CD4-positive, alpha-beta T cell (primary cell): ENCODE results near the gene PACSIN2. TPM values are rescaled to one million over a fixed set of nuclear protein-coding genes. Genes with fewer than 3 reads are reported as not detected.

Source experiments
- ATAC-seq: fragments of 200-7000 bp; cut with Tn5 transposase; one replicate; pipeline ENCODE4 v1.10.0; 2022; ENCODE audit warnings: mild to moderate bottlenecking; ENCODE audit not compliant: poor library complexity
- CTCF ChIA-PET: fragments of 350-600 bp; sonication (Branson Sonifier 250); formaldehyde crosslinking; loops from one replicate; lab custom pipeline; 2021; ENCODE audit warnings: antibody characterized with exemption, inconsistent platforms; lab: Charles Lee
- POLR2A ChIA-PET: fragments of 350-600 bp; sonication (Branson Sonifier 250); formaldehyde crosslinking; loops from one replicate; lab custom pipeline; 2021; ENCODE audit warnings: antibody characterized with exemption, inconsistent platforms; lab: Charles Lee
- DNase-seq, 14 experiments: peaks; one replicate each; pipeline ENCODE4 v3.0.0-alpha.2; 2013 to 2020; ENCODE audit warnings: mixed read lengths in 2 of 14
- H3K27ac ChIP-seq, 2 donors: one replicate each; pipeline versions ENCODE4 v1.5.1 to v1.7.0; 2013; ENCODE audit warnings: low read length in 2 of 2, low read depth in 1 of 2, mild to moderate bottlenecking in 1 of 2
- H3K27me3 ChIP-seq, 2 experiments: 1 replicate in 1 of 2; 2 replicates in 1 of 2; pipeline versions ENCODE4 v1.6.1 to v1.7.0; 2013; ENCODE audit warnings: low read length in 2 of 2, control low read depth in 1 of 2, mild to moderate bottlenecking in 1 of 2, moderate library complexity in 1 of 2; ENCODE audit not compliant: insufficient read depth in 2 of 2, control insufficient read depth in 1 of 2
- H3K36me3 ChIP-seq: one replicate; pipeline ENCODE4 v1.6.1; 2013; ENCODE audit warnings: low read length, control low read depth; ENCODE audit not compliant: insufficient read depth
- H3K4me1 ChIP-seq: one replicate; pipeline ENCODE4 v1.6.1; 2013; ENCODE audit warnings: low read length, control low read depth; ENCODE audit not compliant: insufficient read depth
- H3K4me3 ChIP-seq: one replicate; pipeline ENCODE4 v1.5.1; 2013; ENCODE audit warnings: mild to moderate bottlenecking, low read length, moderate library complexity
- H3K9me3 ChIP-seq, 2 experiments: 1 replicate in 1 of 2; 2 replicates in 1 of 2; pipeline versions ENCODE4 v1.6.1 to v1.7.0; 2013; ENCODE audit warnings: low read length in 2 of 2, mild to moderate bottlenecking in 2 of 2, control low read depth in 1 of 2, moderate library complexity in 1 of 2; ENCODE audit not compliant: control insufficient read depth in 1 of 2, insufficient read depth in 1 of 2
- H3K27ac Mint-ChIP-seq: one replicate; pipeline ENCODE4 v1.8.0; 2020; ENCODE audit warnings: mixed read lengths
- H3K27me3 Mint-ChIP-seq: one replicate; pipeline ENCODE4 v1.8.0; 2021; ENCODE audit warnings: mixed read lengths
- H3K36me3 Mint-ChIP-seq: one replicate; pipeline ENCODE4 v1.8.0; 2021; ENCODE audit warnings: low read depth, mixed read lengths
- H3K4me1 Mint-ChIP-seq: one replicate; pipeline ENCODE4 v1.8.0; 2021; ENCODE audit warnings: low read depth, mixed read lengths
- H3K4me3 Mint-ChIP-seq: one replicate; pipeline ENCODE4 v1.8.0; 2020; ENCODE audit warnings: mild to moderate bottlenecking, mixed read lengths
- H3K9me3 Mint-ChIP-seq: one replicate; pipeline ENCODE4 v1.8.0; 2020; ENCODE audit warnings: mixed read lengths
- intact Hi-C, 2 experiments: fragments of 100-400 bp; cut with DNase I in 1 of 2; cut with micrococcal nuclease in 1 of 2; formaldehyde crosslinking; loops; one replicate each; pipeline versions ENCODE4 v1.15.1 to v1.9.0; 2023 to 2025; cut with DNase I, micrococcal nuclease
- total RNA-seq, 174 experiments: library from RNA in 2 of 174; stranded (reverse) in 2 of 174; gene quantifications; one replicate each; pipeline ENCODE4 v1.2.3 and lab custom pipeline; 2021 to 2026
- TF ChIP-seq, protein P1 (sequence below): fragments of 200-600 bp; IDR thresholded peaks from one replicate; pipeline ENCODE4 v1.8.0; 2022; ENCODE audit warnings: antibody characterized with exemption, mild to moderate bottlenecking

Gene PACSIN2
- total RNA-seq, 2 experiments from 2014 or later, result 23.3 to 25.5 TPM

DNA sequence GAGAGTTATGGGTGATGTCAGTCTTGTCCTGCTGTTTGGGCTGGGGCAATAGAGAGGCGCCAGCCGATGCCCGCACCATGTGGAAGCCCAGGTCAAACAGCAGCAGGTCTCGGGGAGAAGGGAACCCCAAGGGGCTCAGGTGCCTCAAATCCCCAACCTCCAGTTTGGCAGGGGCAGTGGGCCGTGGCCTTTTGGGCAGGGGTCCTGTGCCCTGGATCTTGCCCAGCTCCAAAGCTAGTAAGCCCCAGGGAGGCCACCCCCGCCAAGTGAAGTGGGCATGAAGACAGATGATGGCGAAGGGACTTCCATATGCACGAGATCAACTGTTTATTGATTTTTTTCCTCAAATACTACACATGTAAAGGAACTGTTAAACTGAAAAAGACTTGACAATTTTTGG lies 145.5 kb downstream of the PACSIN2 start:
- H3K4me3 Mint-ChIP-seq, result no peak overlapping the region
- no peaks in the 10 kb centered on the region for H3K9me3 Mint-ChIP-seq
- DNase-seq, result no peak
- Histone ChIP-seq H3K27me3 (no peaks in the 10 kb centered on the region), H3K4me1 (no peaks in the 10 kb centered on the region), H3K9me3 (no peaks in the 10 kb centered on the region), H3K4me3 (no peak overlapping the region), H3K36me3 (peaks cover 28% of the 10 kb centered on the region), H3K27ac (no peak overlapping the region)
- H3K27ac Mint-ChIP-seq, result no peak overlapping the region
- no peaks in the 10 kb centered on the region for H3K27me3 Mint-ChIP-seq
- ChIA-PET POLR2A (no interaction called here), CTCF (no interaction called here)
- H3K36me3 Mint-ChIP-seq, result peaks cover 38% of the 10 kb centered on the region
- TF ChIP-seq, protein P1, sequence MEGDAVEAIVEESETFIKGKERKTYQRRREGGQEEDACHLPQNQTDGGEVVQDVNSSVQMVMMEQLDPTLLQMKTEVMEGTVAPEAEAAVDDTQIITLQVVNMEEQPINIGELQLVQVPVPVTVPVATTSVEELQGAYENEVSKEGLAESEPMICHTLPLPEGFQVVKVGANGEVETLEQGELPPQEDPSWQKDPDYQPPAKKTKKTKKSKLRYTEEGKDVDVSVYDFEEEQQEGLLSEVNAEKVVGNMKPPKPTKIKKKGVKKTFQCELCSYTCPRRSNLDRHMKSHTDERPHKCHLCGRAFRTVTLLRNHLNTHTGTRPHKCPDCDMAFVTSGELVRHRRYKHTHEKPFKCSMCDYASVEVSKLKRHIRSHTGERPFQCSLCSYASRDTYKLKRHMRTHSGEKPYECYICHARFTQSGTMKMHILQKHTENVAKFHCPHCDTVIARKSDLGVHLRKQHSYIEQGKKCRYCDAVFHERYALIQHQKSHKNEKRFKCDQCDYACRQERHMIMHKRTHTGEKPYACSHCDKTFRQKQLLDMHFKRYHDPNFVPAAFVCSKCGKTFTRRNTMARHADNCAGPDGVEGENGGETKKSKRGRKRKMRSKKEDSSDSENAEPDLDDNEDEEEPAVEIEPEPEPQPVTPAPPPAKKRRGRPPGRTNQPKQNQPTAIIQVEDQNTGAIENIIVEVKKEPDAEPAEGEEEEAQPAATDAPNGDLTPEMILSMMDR, result no peak
- no peaks in the 10 kb centered on the region for H3K4me1 Mint-ChIP-seq
- intact Hi-C loops, result no loop called here
- ATAC-seq, result no peak

DNA sequence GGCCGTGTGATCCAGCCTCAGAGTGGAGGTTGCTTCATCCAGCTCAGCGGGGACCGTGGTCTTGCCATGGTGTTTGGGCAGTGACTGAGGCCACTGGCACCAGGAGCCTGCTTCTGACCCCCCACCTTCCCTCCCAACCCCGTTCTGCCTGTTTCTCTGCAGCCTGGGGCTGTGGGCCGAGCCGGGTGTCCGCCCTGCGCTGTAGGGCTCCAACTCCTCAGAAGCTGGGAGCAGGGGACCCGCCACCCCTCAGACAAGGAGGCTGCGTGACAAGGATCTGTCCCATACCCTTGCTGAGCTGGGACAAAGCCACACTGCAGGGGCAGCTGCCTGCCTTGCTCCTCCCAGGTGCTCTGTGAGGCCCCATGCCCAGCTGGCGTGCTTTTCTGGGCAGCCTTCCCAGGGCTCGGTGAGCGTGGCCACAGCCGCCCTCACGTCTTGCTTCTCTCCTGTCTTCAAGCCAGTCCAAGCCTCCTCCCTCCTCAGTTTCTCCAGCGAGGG lies 146.1 kb downstream of the PACSIN2 start:
- ChIA-PET CTCF (no interaction called here), POLR2A (interaction anchor here (1.6 kb wide), 1 partner anchor 12 kb away, joined by 3 read pairs; the partner anchor contains the start of gene ARFGAP3)
- Histone ChIP-seq H3K27ac (no peak overlapping the region), H3K4me1 (no peaks in the 10 kb centered on the region), H3K9me3 (no peaks in the 10 kb centered on the region), H3K36me3 (peaks cover 24% of the 10 kb centered on the region), H3K27me3 (no peaks in the 10 kb centered on the region), H3K4me3 (no peak overlapping the region)
- Mint-ChIP-seq H3K27me3 (no peaks in the 10 kb centered on the region), H3K27ac (no peak overlapping the region), H3K36me3 (peaks cover 32% of the 10 kb centered on the region), H3K9me3 (no peaks in the 10 kb centered on the region), H3K4me3 (no peak overlapping the region), H3K4me1 (peaks cover 1% of the 10 kb centered on the region)
- TF ChIP-seq, protein P1, result no peak
- no peak for ATAC-seq
- intact Hi-C loops, result no loop called here
- DNase-seq, result no peak

DNA sequence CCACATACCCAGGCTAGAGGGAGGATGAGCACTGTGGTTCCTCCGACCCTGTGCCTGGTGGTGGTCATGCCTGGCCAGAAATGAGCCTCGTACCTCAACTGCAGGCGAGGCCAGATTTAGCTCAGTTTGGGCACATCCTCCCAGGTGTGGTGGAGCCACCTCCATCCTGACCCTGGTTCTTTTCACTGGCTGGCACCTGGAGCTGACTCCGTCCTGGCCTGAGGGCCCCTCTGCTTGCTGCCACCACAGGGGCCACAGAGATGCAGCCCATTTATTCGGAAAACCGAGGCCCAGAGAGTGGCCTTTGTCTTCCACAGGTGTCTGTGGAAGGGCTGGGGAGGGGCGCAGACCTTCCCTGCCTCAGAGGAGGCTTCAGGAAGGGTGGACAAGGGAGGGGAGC lies 148.8 kb downstream of the PACSIN2 start:
- Mint-ChIP-seq H3K9me3 (no peaks in the 10 kb centered on the region), H3K36me3 (peaks cover 15% of the 10 kb centered on the region), H3K4me1 (peaks cover 12% of the 10 kb centered on the region), H3K27me3 (no peaks in the 10 kb centered on the region), H3K4me3 (no peak overlapping the region), H3K27ac (no peak overlapping the region)
- DNase-seq (no peak), ATAC-seq (no peak)
- Histone ChIP-seq H3K27ac (no peak overlapping the region), H3K9me3 (no peaks in the 10 kb centered on the region), H3K27me3 (no peaks in the 10 kb centered on the region), H3K4me3 (no peak overlapping the region), H3K36me3 (peaks cover 6% of the 10 kb centered on the region), H3K4me1 (no peaks in the 10 kb centered on the region)
- POLR2A ChIA-PET, result no interaction called here
- TF ChIP-seq, protein P1, result no peak
- CTCF ChIA-PET, result interaction anchor here (0.6 kb wide), 1 partner anchor 74 kb away, joined by 3 read pairs; no protein-coding TSS in a partner anchor
- intact Hi-C loops, result no loop called here
